DOHH2 (cell line): ENCODE data around the gene HLA-DQA1.
"Not testable (repeated sequence)": the region's sequence is repeated elsewhere in the genome, so short reads cannot be mapped to it uniquely, and the experiment has no call there.

Experiments
- H3F3A ChIP-seq: fragments of 200-600 bp; sonication (generic), shearing (Covaris generic); 2 replicates; pipeline ENCODE4 v1.6.0; 2016; ENCODE audit warnings: antibody characterized with exemption, mild to moderate bottlenecking; ENCODE audit not compliant: control insufficient read depth, insufficient read depth
- H3K27ac ChIP-seq: fragments of 200-600 bp; sonication (generic); 2 replicates; pipeline ENCODE4 v1.5.1; 2014; ENCODE audit warnings: low read depth, mild to moderate bottlenecking, low read length, moderate library complexity
- H3K27me3 ChIP-seq: fragments of 200-600 bp; sonication (generic); 2 replicates; pipeline ENCODE4 v1.6.1; 2014; ENCODE audit warnings: mild to moderate bottlenecking, low read length, mixed read lengths; ENCODE audit not compliant: control insufficient read depth
- H3K36me3 ChIP-seq: fragments of 200-600 bp; sonication (generic); 2 replicates; pipeline ENCODE4 v1.6.1; 2014; ENCODE audit warnings: mild to moderate bottlenecking, low read length, moderate library complexity, mixed read lengths; ENCODE audit not compliant: control insufficient read depth
- H3K4me1 ChIP-seq: fragments of 200-600 bp; sonication (generic); 2 replicates; pipeline ENCODE4 v1.6.1; 2014; ENCODE audit warnings: mild to moderate bottlenecking, low read length, mixed read lengths; ENCODE audit not compliant: control insufficient read depth
- H3K4me2 ChIP-seq: fragments of 200-600 bp; sonication (generic); 2 replicates; pipeline ENCODE4 v1.6.0; 2014; ENCODE audit warnings: mild to moderate bottlenecking, low read length, moderate library complexity
- H3K4me3 ChIP-seq: fragments of 200-600 bp; sonication (generic); 2 replicates; pipeline ENCODE4 v1.5.1; 2014; ENCODE audit warnings: mild to moderate bottlenecking, low read length, mixed read lengths
- H3K79me2 ChIP-seq: fragments of 200-600 bp; sonication (generic); 2 replicates; pipeline ENCODE4 v1.6.1; 2014; ENCODE audit warnings: mild to moderate bottlenecking, low read length, mixed read lengths; ENCODE audit not compliant: control insufficient read depth
- H3K9me2 ChIP-seq: fragments of 200-600 bp; sonication (generic); replicated peaks from 2 replicates; pipeline ENCODE4 v1.6.1; 2014; ENCODE audit warnings: mild to moderate bottlenecking, low read length, mixed read lengths; ENCODE audit not compliant: control insufficient read depth
- H3K9me3 ChIP-seq: fragments of 200-600 bp; sonication (generic); 2 replicates; pipeline ENCODE4 v1.6.1; 2014; ENCODE audit warnings: antibody characterized with exemption, low read length, mixed read lengths; ENCODE audit not compliant: control insufficient read depth, insufficient read depth
- H4K20me1 ChIP-seq: fragments of 200-600 bp; sonication (generic); 2 replicates; pipeline ENCODE4 v1.6.0; 2014; ENCODE audit warnings: low read depth, mild to moderate bottlenecking, antibody characterized with exemption, low read length, moderate library complexity; ENCODE audit not compliant: control insufficient read depth, insufficient read depth
- CTCF ChIP-seq: fragments of 200-600 bp; sonication (generic); IDR thresholded peaks from one replicate; pipeline ENCODE4 v1.5.1; 2014; ENCODE audit warnings: antibody characterized with exemption, mild to moderate bottlenecking, low read depth, low read length; ENCODE audit not compliant: poor library complexity, severe bottlenecking
- EZH2phosphoT487 ChIP-seq: fragments of 200-600 bp; sonication (generic); IDR thresholded peaks from 2 replicates; pipeline ENCODE4 v1.6.1; 2017; ENCODE audit warnings: borderline replicate concordance, mild to moderate bottlenecking, antibody characterized with exemption, low read length, moderate library complexity, mixed read lengths

Gene HLA-DQA1

DNA sequence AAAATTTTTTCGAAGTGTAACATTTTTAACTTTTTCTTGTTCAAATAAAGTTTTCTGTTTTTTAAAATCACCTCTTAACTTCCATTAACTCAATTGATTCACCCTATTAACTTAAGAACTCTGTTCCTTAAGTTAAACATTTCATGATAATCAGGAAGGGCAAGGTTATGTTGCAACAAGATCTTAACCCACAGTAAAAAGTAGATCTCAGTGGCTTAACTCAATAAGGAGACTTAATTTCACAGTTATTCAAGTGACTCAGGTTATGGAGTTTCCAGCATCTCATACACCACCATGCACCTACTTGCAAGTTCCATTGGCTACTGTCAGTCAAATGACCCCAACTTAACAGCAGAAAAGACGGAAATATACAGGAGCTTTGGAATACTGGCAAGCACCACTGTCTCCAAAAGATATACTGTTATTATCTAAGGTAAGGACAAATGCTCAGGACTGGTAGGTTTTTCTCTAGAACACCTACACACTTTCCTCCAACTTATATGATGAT lies 18.1 kb downstream of the HLA-DQA1 start:
- H3K9me3 ChIP-seq: peaks cover 4% of the 10 kb centered on the region
- H3K27ac ChIP-seq: no peak overlapping the region
- H3K36me3 ChIP-seq: peaks cover 7% of the 10 kb centered on the region
- no peaks in the 10 kb centered on the region for H3K27me3 ChIP-seq
- peaks cover 4% of the 10 kb centered on the region; the same call in 1 of the 2 replicates for H3F3A ChIP-seq
- H3K9me2 ChIP-seq: no peaks in the 10 kb centered on the region
- peaks cover 34% of the 10 kb centered on the region for H3K4me1 ChIP-seq
- TF ChIP-seq EZH2phosphoT487: no peak
- no peak for TF ChIP-seq CTCF
- no peak overlapping the region for H3K4me2 ChIP-seq
- H4K20me1 ChIP-seq: no peaks in the 10 kb centered on the region
- no peak overlapping the region for H3K4me3 ChIP-seq
- H3K79me2 ChIP-seq: no peaks in the 10 kb centered on the region

- not testable (repeated sequence) for H3K9me2 ChIP-seq, H3K79me2 ChIP-seq, H3K4me3 ChIP-seq, H3F3A ChIP-seq, H3K4me2 ChIP-seq, H3K27ac ChIP-seq, H3K27me3 ChIP-seq, H3K9me3 ChIP-seq, H4K20me1 ChIP-seq
- H3K4me1 ChIP-seq: peaks cover 48% of the 10 kb centered on the region
- H3K36me3 ChIP-seq: peaks cover 17% of the 10 kb centered on the region
Measured at GRCh38 chr6:32657329-32657728, 20.1 kb downstream of the HLA-DQA1 start.

DNA sequence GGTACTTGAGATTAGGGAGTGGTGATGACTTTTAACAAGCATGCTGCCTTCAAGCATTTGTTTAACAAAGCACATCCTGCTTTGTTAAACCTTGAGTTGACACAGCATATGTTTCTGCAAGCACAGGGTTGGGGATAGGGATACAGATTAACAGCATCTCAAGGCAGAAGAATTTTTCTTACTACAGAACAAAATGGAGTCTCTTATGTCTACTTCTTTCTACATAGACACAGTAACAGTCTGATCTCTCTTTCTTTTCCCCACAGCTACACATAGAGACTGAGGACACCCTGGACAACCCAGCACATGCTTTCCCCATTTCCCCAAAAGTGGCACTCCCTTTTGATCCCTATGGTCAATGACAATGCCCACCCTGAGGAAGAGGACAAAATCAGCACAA lies 20.6 kb downstream of the HLA-DQA1 start:
- peak overlapping the region; percentile 25; the same call in 1 of the 2 replicates for H3K4me3 ChIP-seq
- not testable (repeated sequence) for H3K9me2 ChIP-seq, H3K9me3 ChIP-seq, H3K27me3 ChIP-seq, H3K27ac ChIP-seq, H3K79me2 ChIP-seq, H4K20me1 ChIP-seq, H3F3A ChIP-seq
- peak overlapping the region; percentile 69; the same call in 1 of the 2 replicates for H3K4me2 ChIP-seq
- peaks cover 17% of the 10 kb centered on the region for H3K36me3 ChIP-seq
- H3K4me1 ChIP-seq: peaks cover 53% of the 10 kb centered on the region

GRCh38 chr6:32658268-32658897 lies 21.2 kb downstream of the HLA-DQA1 start:
- H3K4me2 ChIP-seq: peak overlapping the region; percentile 69
- TF ChIP-seq CTCF (no peak), EZH2phosphoT487 (no peak)

More at GRCh38 chr6:32658268-32658897, 21.2 kb downstream of the HLA-DQA1 start:
- peaks cover 19% of the 10 kb centered on the region for H3K36me3 ChIP-seq
- H3K9me3 ChIP-seq: peaks cover 4% of the 10 kb centered on the region
- peak overlapping the region; percentile 25 for H3K4me3 ChIP-seq
- H3K4me1 ChIP-seq: peaks cover 58% of the 10 kb centered on the region
- H3K9me2 ChIP-seq: no peaks in the 10 kb centered on the region
- no peaks in the 10 kb centered on the region for H3K79me2 ChIP-seq
- no peak overlapping the region for H3K27ac ChIP-seq
- no peaks in the 10 kb centered on the region for H3K27me3 ChIP-seq
- H4K20me1 ChIP-seq: no peaks in the 10 kb centered on the region
- peaks cover 8% of the 10 kb centered on the region for H3F3A ChIP-seq
